Cardiac muscle cell (in vitro differentiated cells and primary cell): Measurements from ENCODE around the gene KRTAP20-1. TPM values are rescaled to one million over a fixed set of nuclear protein-coding genes. Genes with fewer than 3 reads are reported as not detected.

Experiments used
- DNase-seq, 2 donors: peaks; one replicate each; pipeline versions ENCODE4 v3.0.0 to v3.0.0-alpha.2; 2010 to 2017; ENCODE audit warnings: low read depth in 1 of 2, low spot score in 1 of 2
- H3K27ac ChIP-seq: fragments of 200-600 bp; sonication (generic); 2 replicates; pipeline ENCODE4 v1.5.1; 2016
- H3K27me3 ChIP-seq: fragments of 200-600 bp; sonication (generic); 2 replicates; pipeline ENCODE4 v1.6.0; 2016; ENCODE audit warnings: control low read depth
- H3K36me3 ChIP-seq: fragments of 200-600 bp; sonication (generic); 2 replicates; pipeline ENCODE4 v1.5.1; 2016; ENCODE audit warnings: control low read depth
- H3K4me1 ChIP-seq: fragments of 200-600 bp; sonication (generic); 2 replicates; pipeline ENCODE4 v1.8.1; 2017; ENCODE audit warnings: low read depth, mild to moderate bottlenecking, mixed run types
- H3K4me3 ChIP-seq: fragments of 200-600 bp; sonication (generic); 2 replicates; pipeline ENCODE4 v1.5.1; 2016; ENCODE audit warnings: mild to moderate bottlenecking
- H3K9me3 ChIP-seq: fragments of 200-600 bp; sonication (generic); 2 replicates; pipeline ENCODE4 v1.5.1; 2017; ENCODE audit warnings: low read depth, mild to moderate bottlenecking, control low read depth
- CTCF ChIP-seq: IDR thresholded peaks from 2 replicates; pipeline ENCODE4 v1.5.1; 2012; ENCODE audit warnings: low read depth, mild to moderate bottlenecking, low read length
- polyA plus RNA-seq: library from polyadenylated mRNA; unstranded; fragments of >200 nt; fragmentation: Nextera tagmentation; extraction: Ambion mirVana; gene quantifications from 2 replicates; pipeline ENCODE4 v1.2.1, GENCODE V29; 2016
- total RNA-seq: library from RNA; depleted of rRNA; stranded (reverse); fragments of >200 nt; gene quantifications from 2 replicates; pipeline ENCODE4 v1.2.3, GENCODE V29; 2016

KRTAP20-1 gene
- total and polyA plus RNA-seq, 2 experiments from 2014 or later, result not detected

GRCh38 chr21:30625449-30626165, 9.4 kb downstream of the KRTAP20-1 start:
- no peak overlapping the region for H3K4me3 ChIP-seq
- H3K27ac ChIP-seq, result no peak overlapping the region
- no peak for TF ChIP-seq CTCF
- H3K36me3 ChIP-seq, result no peaks in the 10 kb centered on the region
- DNase-seq, result no peak
- H3K9me3 ChIP-seq, result no peaks in the 10 kb centered on the region
- no peaks in the 10 kb centered on the region for H3K27me3 ChIP-seq
- H3K4me1 ChIP-seq, result no peaks in the 10 kb centered on the region

GRCh38 chr21:30628109-30628508, 11.9 kb downstream of the KRTAP20-1 start:
- no peak overlapping the region for H3K27ac ChIP-seq
- no peak for DNase-seq

GRCh38 chr21:30629200-30629599, 13.0 kb downstream of the KRTAP20-1 start:
- Histone ChIP-seq H3K36me3 (no peaks in the 10 kb centered on the region), H3K9me3 (no peaks in the 10 kb centered on the region), H3K27ac (no peak overlapping the region), H3K27me3 (no peaks in the 10 kb centered on the region), H3K4me3 (no peak overlapping the region), H3K4me1 (no peaks in the 10 kb centered on the region)
- TF ChIP-seq CTCF, result no peak
- DNase-seq, result peak in 1 of 2 donors; percentile 0

More at GRCh38 chr21:30628109-30628508, 11.9 kb downstream of the KRTAP20-1 start:
- no peak for TF ChIP-seq CTCF
- no peaks in the 10 kb centered on the region for H3K27me3 ChIP-seq
- H3K4me1 ChIP-seq, result no peaks in the 10 kb centered on the region
- no peaks in the 10 kb centered on the region for H3K9me3 ChIP-seq
- no peaks in the 10 kb centered on the region for H3K36me3 ChIP-seq
- H3K4me3 ChIP-seq, result no peak overlapping the region

- Histone ChIP-seq H3K9me3 (no peaks in the 10 kb centered on the region), H3K36me3 (no peaks in the 10 kb centered on the region), H3K4me3 (no peak within 1 kb of the TSS), H3K27ac (no peak within 1 kb of the TSS), H3K27me3 (no peaks in the 10 kb centered on the region), H3K4me1 (no peaks in the 10 kb centered on the region)
- TF ChIP-seq CTCF, result no peak
- no peak for DNase-seq
Observed at GRCh38 chr21:30634906-30635305, 18.7 kb downstream of the KRTAP20-1 start, which contains the start of gene KRTAP20-2. TSS of gene KRTAP20-2 (plus strand) at chr21:30635206. CDS start at chr21:30635264, 58 bp downstream.

- TF ChIP-seq CTCF, result no peak
- Histone ChIP-seq H3K4me3 (no peak overlapping the region), H3K36me3 (no peaks in the 10 kb centered on the region), H3K27me3 (no peaks in the 10 kb centered on the region), H3K27ac (no peak overlapping the region), H3K9me3 (no peaks in the 10 kb centered on the region), H3K4me1 (no peaks in the 10 kb centered on the region)
- no peak for DNase-seq
Observed at GRCh38 chr21:30638686-30639085, 22.5 kb downstream of the KRTAP20-1 start.
